Mucosa of descending colon (tissue), 3 donors: ENCODE results near the gene RIPOR2. TPM values are rescaled to one million over a fixed set of nuclear protein-coding genes. Genes with fewer than 3 reads are reported as not detected.

Experiments used
- ATAC-seq: fragments of 200-7000 bp; cut with Tn5 transposase; one replicate; pipeline ENCODE4 v1.9.1; 2020; ENCODE audit warnings: mild to moderate bottlenecking, moderate library complexity
- DNase-seq, 3 donors: peaks; one replicate each; pipeline ENCODE4 v3.0.0-alpha.2; 2020
- H3K36me3 ChIP-seq: fragments of 200-600 bp; one replicate; pipeline ENCODE4 v1.8.0; 2021; ENCODE audit warnings: low read depth, mild to moderate bottlenecking
- H3K4me1 ChIP-seq: fragments of 200-600 bp; one replicate; pipeline ENCODE4 v1.8.0; 2021; ENCODE audit warnings: low read depth, mild to moderate bottlenecking
- H3K4me3 ChIP-seq: fragments of 200-600 bp; one replicate; pipeline ENCODE4 v1.8.0; 2021; ENCODE audit warnings: mild to moderate bottlenecking
- H3K9me3 ChIP-seq: fragments of 200-600 bp; one replicate; pipeline ENCODE4 v1.8.0; 2021; ENCODE audit warnings: mild to moderate bottlenecking
- intact Hi-C, 2 donors: fragments of 100-400 bp; cut with DNase I in 1 of 2; cut with micrococcal nuclease in 1 of 2; formaldehyde crosslinking; loops; one replicate each; pipeline versions ENCODE4 v1.11.0 to v1.11.1; 2022; cut with DNase I, micrococcal nuclease
- total RNA-seq, 3 donors: library from RNA; stranded (reverse); fragmentation: NEBNext Ultra II Directional in 2 of 3; extraction: Animal tissue kit (Norgen Biotek cat#: 25700) in 2 of 3; gene quantifications; one replicate each; pipeline versions ENCODE4 v1.2.1 to v1.2.4, GENCODE V29; 2021 to 2023
- TF ChIP-seq, protein P1 (sequence below): fragments of 200-600 bp; IDR thresholded peaks from one replicate; pipeline ENCODE4 v1.8.0; 2022; ENCODE audit warnings: antibody characterized with exemption, mild to moderate bottlenecking
- donor health status: DM: no; HTN: no; CAD: no; lungs with moderate emphysema.
- donor health status: DM: no; HTN: no; CAD: no.
- donor health status: DM: no; HTN: yes; CAD: no.

Gene RIPOR2
- total RNA-seq, 3 donors from 2014 or later, result 2.9 to 4.7 (median 4.1) TPM

DNA sequence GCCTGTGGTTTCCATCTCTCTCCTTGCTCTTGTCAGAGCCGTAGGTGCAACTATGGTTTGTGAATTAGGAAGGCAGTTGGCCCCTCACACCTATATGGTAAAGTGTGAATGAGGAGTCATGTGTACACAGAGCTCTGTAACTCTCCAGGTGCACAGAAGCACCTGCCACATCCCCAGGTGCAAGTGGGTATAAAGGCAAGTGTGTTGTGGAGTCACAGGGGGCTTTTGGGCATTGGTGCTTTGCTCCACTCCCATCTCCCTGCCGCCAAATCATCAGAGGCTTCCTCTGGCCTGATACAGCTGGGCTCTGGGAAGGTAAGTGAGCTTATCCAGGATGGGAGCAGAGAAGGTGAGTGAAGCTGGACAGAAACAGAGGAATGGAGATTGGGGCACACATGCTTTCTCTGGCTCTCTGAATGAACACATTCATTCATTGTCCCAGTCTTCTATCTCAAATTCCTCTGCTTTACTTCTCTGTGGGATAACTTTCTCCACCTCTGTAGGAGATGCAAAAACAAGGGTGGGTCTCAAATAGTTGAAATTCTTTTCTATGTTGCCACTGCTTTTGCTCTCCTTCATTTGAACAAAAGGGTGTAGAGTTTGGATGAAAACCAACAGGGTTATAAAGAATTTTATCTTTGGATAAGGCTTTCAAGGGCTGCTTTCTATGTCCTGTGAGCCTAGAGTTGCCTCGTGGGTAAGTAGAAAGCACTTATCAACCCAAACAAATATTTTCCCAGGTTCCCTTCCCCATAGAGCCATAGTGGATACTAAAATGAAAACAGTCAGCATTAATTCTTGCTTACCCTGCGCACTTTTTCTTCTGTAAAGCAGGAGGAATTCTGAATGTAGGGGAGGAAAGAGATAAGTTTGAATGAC is 45.0 kb upstream of the RIPOR2 start:
- ATAC-seq (peak; percentile 51), DNase-seq (no peak)
- intact Hi-C loops, result no loop called here
- Histone ChIP-seq H3K4me1 (no peaks in the 10 kb centered on the region), H3K4me3 (no peak overlapping the region), H3K36me3 (no peaks in the 10 kb centered on the region), H3K9me3 (no peaks in the 10 kb centered on the region)
- TF ChIP-seq, protein P1, sequence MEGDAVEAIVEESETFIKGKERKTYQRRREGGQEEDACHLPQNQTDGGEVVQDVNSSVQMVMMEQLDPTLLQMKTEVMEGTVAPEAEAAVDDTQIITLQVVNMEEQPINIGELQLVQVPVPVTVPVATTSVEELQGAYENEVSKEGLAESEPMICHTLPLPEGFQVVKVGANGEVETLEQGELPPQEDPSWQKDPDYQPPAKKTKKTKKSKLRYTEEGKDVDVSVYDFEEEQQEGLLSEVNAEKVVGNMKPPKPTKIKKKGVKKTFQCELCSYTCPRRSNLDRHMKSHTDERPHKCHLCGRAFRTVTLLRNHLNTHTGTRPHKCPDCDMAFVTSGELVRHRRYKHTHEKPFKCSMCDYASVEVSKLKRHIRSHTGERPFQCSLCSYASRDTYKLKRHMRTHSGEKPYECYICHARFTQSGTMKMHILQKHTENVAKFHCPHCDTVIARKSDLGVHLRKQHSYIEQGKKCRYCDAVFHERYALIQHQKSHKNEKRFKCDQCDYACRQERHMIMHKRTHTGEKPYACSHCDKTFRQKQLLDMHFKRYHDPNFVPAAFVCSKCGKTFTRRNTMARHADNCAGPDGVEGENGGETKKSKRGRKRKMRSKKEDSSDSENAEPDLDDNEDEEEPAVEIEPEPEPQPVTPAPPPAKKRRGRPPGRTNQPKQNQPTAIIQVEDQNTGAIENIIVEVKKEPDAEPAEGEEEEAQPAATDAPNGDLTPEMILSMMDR, result no peak

DNA sequence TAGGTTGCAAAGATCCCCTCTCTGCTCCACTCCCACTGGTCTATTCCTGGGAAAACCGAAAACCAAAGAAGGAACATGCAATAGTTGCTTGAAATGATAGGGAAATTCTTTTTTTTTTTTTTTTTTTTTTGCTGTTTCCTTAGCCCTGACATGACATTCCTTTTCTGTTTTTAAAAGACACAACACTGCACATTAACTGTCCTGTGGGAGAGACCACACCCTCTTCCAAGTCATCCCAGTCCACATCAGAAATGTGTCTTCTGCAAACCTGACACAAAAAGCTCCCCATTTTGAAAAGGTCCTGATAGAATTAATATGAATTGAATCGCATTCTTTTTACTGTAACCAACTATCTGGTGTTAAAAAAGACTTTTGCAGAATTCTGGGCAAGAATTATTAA is 43.4 kb upstream of the RIPOR2 start:
- TF ChIP-seq, protein P1, result no peak
- no peak for ATAC-seq
- H3K4me1 ChIP-seq, result no peaks in the 10 kb centered on the region
- H3K9me3 ChIP-seq, result no peaks in the 10 kb centered on the region
- intact Hi-C loops, result no loop called here
- no peak overlapping the region for H3K4me3 ChIP-seq
- H3K36me3 ChIP-seq, result no peaks in the 10 kb centered on the region
- DNase-seq, result no peak

DNA sequence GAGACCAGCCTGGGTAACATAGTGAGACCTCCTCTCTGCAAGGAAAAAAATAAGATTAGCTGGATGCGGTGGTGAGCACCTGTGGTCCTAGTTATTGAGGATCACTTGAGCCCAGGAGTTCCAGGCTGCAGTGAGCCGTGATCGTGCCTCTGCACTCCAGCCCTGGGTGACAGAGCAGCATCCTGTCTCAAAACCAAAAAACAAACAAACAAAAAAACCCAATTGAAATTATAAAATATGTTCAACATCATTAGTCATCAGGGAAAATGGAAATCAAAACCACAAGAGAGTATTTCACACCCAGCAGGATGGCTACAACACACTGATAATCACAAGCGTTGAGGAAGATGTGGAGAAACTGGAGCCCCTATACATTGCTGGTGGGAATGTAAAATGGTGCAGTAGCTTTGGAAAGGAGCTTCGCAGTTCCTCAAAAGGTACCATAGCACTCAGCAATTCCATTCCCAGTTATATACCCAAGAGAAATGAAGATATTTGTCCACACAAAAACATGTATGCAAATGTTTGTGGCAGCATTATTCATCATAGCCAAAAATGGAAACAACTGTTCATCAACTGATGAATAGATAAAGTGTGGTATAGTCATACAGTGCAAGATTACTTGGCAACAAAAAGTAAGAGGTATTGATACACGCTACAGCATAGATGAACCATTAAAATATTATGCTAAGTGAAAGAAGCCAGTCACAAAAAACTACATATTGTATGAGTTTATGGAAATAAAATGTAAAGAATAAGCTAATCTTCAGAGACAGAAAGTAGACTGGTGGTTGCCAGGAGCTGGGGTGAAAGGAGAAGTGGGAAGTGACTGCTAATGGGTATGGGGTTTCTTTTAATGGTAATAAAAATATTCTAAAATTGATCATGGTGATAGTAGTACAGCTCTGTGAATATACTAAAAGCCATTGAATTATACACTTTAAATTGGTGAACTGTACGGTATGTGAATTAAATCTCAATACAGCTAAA is 38.7 kb upstream of the RIPOR2 start:
- TF ChIP-seq, protein P1, result no peak
- intact Hi-C loops, result no loop called here
- H3K4me1 ChIP-seq, result no peaks in the 10 kb centered on the region
- H3K4me3 ChIP-seq, result no peak overlapping the region
- ATAC-seq (no peak), DNase-seq (no peak)
- H3K36me3 ChIP-seq, result no peaks in the 10 kb centered on the region
- H3K9me3 ChIP-seq, result no peaks in the 10 kb centered on the region

DNA sequence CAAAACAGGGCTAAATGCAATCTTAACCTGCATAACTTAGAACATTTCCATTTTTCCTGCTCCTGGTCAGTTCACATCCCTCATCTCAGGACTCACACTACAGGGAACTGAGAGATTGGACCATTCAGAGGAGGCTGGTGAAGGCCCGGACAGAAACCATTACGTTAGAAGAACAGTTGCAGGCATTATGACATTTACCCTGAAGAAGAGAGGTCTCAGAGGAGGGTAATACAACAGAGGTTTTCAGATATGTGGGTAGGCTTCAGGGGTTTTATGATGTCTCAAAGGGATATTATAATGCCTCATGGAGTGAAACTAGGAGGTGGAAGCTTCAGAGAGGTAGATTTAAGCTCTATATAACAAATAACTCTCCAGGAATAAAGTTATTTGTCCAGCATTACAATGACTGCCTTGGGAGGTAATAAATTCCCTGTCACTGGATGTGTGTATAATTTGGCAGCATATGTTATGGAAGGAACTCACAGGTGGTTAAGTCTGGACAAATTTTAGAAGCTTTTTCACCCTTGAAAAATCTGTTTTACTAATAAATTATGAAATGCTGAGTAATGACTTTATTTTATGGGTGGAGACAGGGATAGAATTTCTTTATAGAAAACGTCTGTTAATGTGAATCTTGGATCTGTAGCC is 36.7 kb upstream of the RIPOR2 start:
- Histone ChIP-seq H3K4me1 (no peaks in the 10 kb centered on the region), H3K4me3 (no peak overlapping the region), H3K36me3 (no peaks in the 10 kb centered on the region), H3K9me3 (no peaks in the 10 kb centered on the region)
- ATAC-seq, result no peak
- TF ChIP-seq, protein P1, result no peak
- intact Hi-C loops, result no loop called here
- DNase-seq, result no peak

DNA sequence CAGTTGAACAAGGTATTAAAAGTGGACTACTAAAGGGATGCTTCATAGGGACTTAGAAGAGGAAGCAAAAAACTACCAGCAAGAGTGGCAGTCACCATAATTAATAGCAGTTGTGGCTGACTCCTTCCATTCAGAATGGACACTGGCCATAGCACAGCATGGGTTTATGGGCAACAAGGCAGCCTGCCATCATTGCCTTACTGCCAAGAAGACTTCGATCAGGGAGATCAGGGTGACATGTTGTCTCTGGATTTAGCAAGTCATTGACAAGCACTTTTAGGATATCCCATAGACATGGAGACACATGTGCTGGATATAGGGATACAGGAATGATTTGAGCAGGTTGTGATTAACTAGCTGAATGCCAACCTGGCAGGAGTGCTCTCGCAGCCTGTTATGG is 35.3 kb upstream of the RIPOR2 start:
- H3K4me1 ChIP-seq, result no peaks in the 10 kb centered on the region
- ATAC-seq (no peak), DNase-seq (no peak)
- H3K4me3 ChIP-seq, result no peak overlapping the region
- TF ChIP-seq, protein P1, result no peak
- intact Hi-C loops, result no loop called here
- H3K9me3 ChIP-seq, result no peaks in the 10 kb centered on the region
- H3K36me3 ChIP-seq, result no peaks in the 10 kb centered on the region
